Peyer's patch (tissue), 4 donors: ENCODE measurements around the gene GIGYF2. TPM values are rescaled to one million over a fixed set of nuclear protein-coding genes. Genes with fewer than 3 reads are reported as not detected.

ENCODE experiments used
- DNase-seq, 3 donors: peaks; one replicate each; pipeline ENCODE4 v3.0.0-alpha.2; 2017 to 2019
- H3K27ac ChIP-seq, 4 donors: fragments of 200-600 bp; sonication (generic); one replicate each; pipeline ENCODE4 v1.5.1; 2016 to 2019
- H3K27me3 ChIP-seq, 2 donors: fragments of 200-600 bp; sonication (generic); one replicate each; pipeline ENCODE4 v1.5.1; 2019
- H3K36me3 ChIP-seq, 3 donors: fragments of 200-600 bp; sonication (generic); one replicate each; pipeline ENCODE4 v1.5.1; 2016 to 2019
- H3K4me1 ChIP-seq, 4 donors: fragments of 200-600 bp; sonication (generic); one replicate each; pipeline ENCODE4 v1.5.1; 2016 to 2019
- H3K4me3 ChIP-seq, 4 donors: fragments of 200-600 bp; sonication (generic); 1 replicate in 3 of 4; 2 replicates in 1 of 4; pipeline ENCODE4 v1.5.1; 2016 to 2019; ENCODE audit warnings: mild to moderate bottlenecking in 1 of 4
- H3K9me3 ChIP-seq, 4 donors: fragments of 200-600 bp; sonication (generic); one replicate each; pipeline ENCODE4 v1.5.1; 2016 to 2019; ENCODE audit warnings: mild to moderate bottlenecking in 1 of 4
- CTCF ChIP-seq, 6 experiments: fragments of 450-650 bp in 4 of 6; fragments of 200-600 bp in 2 of 6; sonication (generic) in 1 of 6; IDR thresholded peaks; one replicate each; pipeline ENCODE4 v1.5.1; 2017 to 2019; ENCODE audit warnings: antibody characterized with exemption in 6 of 6, mild to moderate bottlenecking in 3 of 6, moderate library complexity in 1 of 6
- POLR2A ChIP-seq, 2 donors: fragments of 450-650 bp; IDR thresholded peaks; one replicate each; pipeline ENCODE4 v1.5.1; 2017; ENCODE audit warnings: antibody characterized with exemption in 2 of 2, mild to moderate bottlenecking in 2 of 2, moderate library complexity in 2 of 2
- total RNA-seq, 4 donors: library from RNA; depleted of rRNA; stranded (reverse); fragments of >200 nt; gene quantifications; one replicate each; pipeline ENCODE4 v1.1.0, GENCODE V29; 2016

GIGYF2 gene
- total RNA-seq, 4 donors from 2014 or later = 82.5 to 126 (median 90.1) TPM

GRCh38 chr2:232810444-232810843 is 113.3 kb downstream of the GIGYF2 start:
- Histone ChIP-seq H3K4me1 (no peaks in the 10 kb centered on the region), H3K4me3 (no peak overlapping the region), H3K27ac (no peak overlapping the region), H3K36me3 (peaks cover 0 to 84% (median 0%) of the 10 kb centered on the region in 3 donors), H3K27me3 (no peaks in the 10 kb centered on the region), H3K9me3 (no peaks in the 10 kb centered on the region)
- TF ChIP-seq CTCF (IDR thresholded peaks at IDR 0.05) (no peak), POLR2A (IDR thresholded peaks at IDR 0.05) (no peak)
- DNase-seq = no peak

GRCh38 chr2:232815569-232815968 is 118.4 kb downstream of the GIGYF2 start:
- no peaks in the 10 kb centered on the region for H3K4me1 ChIP-seq
- H3K4me3 ChIP-seq = no peak overlapping the region
- H3K36me3 ChIP-seq = peaks cover 0 to 89% (median 0%) of the 10 kb centered on the region in 3 donors
- H3K27ac ChIP-seq = no peak overlapping the region
- no peak for DNase-seq
- no peaks in the 10 kb centered on the region for H3K9me3 ChIP-seq
- H3K27me3 ChIP-seq = no peaks in the 10 kb centered on the region
- TF ChIP-seq POLR2A (IDR thresholded peaks at IDR 0.05) (no peak), CTCF (IDR thresholded peaks at IDR 0.05) (no peak)

GRCh38 chr2:232816657-232817056 is 119.5 kb downstream of the GIGYF2 start:
- DNase-seq = no peak
- no peaks in the 10 kb centered on the region for H3K27me3 ChIP-seq
- TF ChIP-seq POLR2A (IDR thresholded peaks at IDR 0.05) (no peak), CTCF (IDR thresholded peaks at IDR 0.05) (no peak)
- no peak overlapping the region for H3K27ac ChIP-seq
- no peaks in the 10 kb centered on the region for H3K9me3 ChIP-seq
- no peaks in the 10 kb centered on the region for H3K4me1 ChIP-seq
- peaks cover 0 to 90% (median 0%) of the 10 kb centered on the region in 3 donors for H3K36me3 ChIP-seq
- H3K4me3 ChIP-seq = no peak overlapping the region

GRCh38 chr2:232817756-232818155 is 120.6 kb downstream of the GIGYF2 start:
- H3K36me3 ChIP-seq = peaks cover 0 to 90% (median 0%) of the 10 kb centered on the region in 3 donors
- no peaks in the 10 kb centered on the region for H3K4me1 ChIP-seq
- TF ChIP-seq POLR2A (IDR thresholded peaks at IDR 0.05) (no peak), CTCF (IDR thresholded peaks at IDR 0.05) (no peak)
- no peak for DNase-seq
- no peak overlapping the region for H3K27ac ChIP-seq
- no peaks in the 10 kb centered on the region for H3K27me3 ChIP-seq
- H3K4me3 ChIP-seq = no peak overlapping the region
- no peaks in the 10 kb centered on the region for H3K9me3 ChIP-seq

GRCh38 chr2:232829988-232830387 is 132.9 kb downstream of the GIGYF2 start:
- Histone ChIP-seq H3K36me3 (peaks cover 0 to 79% (median 0%) of the 10 kb centered on the region in 3 donors), H3K9me3 (no peaks in the 10 kb centered on the region), H3K27me3 (no peaks in the 10 kb centered on the region), H3K4me1 (no peaks in the 10 kb centered on the region), H3K4me3 (no peak overlapping the region), H3K27ac (no peak overlapping the region)
- no peak for DNase-seq
- TF ChIP-seq CTCF (IDR thresholded peaks at IDR 0.05) (no peak), POLR2A (IDR thresholded peaks at IDR 0.05) (no peak)

- peaks cover 0 to 73% (median 0%) of the 10 kb centered on the region in 3 donors for H3K36me3 ChIP-seq
- no peaks in the 10 kb centered on the region for H3K27me3 ChIP-seq
- H3K27ac ChIP-seq = no peak overlapping the region
- no peak overlapping the region for H3K4me3 ChIP-seq
- DNase-seq = no peak
- peaks cover 0 to 7% (median 0%) of the 10 kb centered on the region in 4 donors for H3K4me1 ChIP-seq
- no peak for TF ChIP-seq POLR2A (IDR thresholded peaks at IDR 0.05)
- TF ChIP-seq CTCF (IDR thresholded peaks at IDR 0.05) = no peak
- H3K9me3 ChIP-seq = no peaks in the 10 kb centered on the region
These were observed 134.4 kb downstream of the GIGYF2 start for GRCh38 chr2:232831496-232831895.
